CD4-positive, alpha-beta T cell treated with Interleukin-15 for 4 hours (primary cell): ENCODE results near the gene LIPC.
A peak's percentile ranks its signal among the peaks of the same experiment; 100 is the strongest.

Experiments
- DNase-seq: peaks from one replicate; pipeline ENCODE4 v3.0.0-alpha.2; 2020; ENCODE audit warnings: low spot score

The LIPC gene

DNA sequence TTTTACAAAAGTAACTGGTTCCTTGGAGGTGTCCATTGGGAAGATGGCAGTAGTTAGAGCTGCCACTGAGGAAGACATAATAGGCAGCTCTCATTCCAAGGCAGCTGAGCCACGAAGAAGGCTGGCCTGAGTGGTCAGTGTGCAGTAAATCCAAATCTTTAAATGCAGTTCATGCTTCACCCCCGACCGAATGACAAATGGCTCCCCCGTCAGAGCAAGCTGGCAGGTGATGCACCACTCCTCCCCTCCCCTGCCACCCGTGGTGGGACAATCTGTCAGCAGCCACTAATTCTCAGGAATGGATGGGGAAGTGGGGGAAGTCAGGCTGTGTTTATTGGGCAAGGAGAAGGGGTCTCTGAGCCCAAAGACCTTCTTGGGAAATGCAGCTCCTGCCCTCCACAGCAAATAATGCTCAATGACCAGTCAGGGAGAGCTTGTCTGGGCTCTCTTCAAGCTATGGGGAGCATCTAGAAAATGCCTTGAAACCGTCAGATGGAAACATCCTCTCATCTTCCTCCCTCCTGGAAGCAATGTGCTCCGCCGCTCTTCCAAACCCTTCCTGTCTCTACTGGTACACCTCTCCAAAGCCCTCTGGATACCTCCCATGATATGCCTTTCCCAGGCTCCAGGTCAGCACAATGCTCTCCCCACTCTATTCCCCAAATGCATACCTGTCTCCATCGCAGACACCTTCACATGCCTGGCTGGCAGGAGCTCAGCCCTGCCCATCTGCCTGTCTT, 65.4 kb downstream of the LIPC start:
- no peak for DNase-seq

DNA sequence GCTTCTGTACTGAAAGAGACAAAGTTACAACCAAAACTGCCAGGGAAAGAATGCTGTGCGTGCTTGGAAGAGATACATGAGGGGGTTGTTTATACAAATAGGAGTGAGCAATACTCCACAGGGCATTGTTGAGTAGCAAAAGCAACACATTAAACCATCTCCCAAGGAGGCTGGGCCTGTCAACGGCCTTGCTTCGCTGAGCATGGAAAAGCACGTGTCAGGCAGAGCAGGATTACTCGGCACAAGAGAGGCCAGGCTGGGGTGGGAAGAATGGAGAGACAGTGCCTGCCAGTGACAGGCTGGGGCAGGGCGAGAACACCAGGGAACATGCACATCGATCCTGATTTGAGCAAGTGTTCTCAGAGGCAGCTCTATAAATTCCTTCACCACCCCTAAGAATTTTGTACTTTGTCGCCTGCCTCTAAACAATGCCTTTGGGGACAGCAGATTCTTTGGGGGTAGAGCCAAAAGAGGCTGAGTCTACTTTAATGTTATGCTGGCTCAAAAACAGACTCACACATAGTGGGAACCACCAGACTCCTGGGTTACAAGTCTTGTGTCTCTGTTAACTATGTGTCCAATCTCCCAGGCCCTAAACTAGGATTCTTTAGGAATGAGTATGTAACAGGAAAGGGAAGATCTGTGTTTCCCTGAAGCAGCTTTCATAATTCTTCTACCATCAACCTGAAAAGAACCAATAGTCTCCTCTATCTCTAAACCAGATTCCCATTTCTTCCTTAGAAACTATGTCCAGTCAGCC, 67.2 kb downstream of the LIPC start:
- DNase-seq = no peak

DNA sequence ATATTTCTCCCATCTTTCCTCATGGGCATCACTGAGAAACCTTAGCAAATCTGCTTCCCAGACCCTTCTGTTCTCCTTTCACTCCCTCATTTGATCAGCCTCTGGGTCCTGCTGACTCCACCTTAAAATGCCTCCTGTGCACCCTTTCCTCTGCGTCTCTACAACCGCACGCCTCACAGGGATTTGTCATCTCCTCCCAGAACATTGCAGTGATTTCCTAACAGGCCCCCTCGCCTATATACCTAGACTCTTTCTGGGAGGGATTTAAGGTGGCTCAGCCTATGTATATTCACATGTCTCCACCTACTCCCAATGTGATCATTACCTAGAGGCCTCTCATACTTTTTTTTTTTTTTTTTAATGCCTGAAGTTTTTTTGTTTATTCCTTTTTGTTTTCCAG, 69.2 kb downstream of the LIPC start:
- DNase-seq = no peak

DNA sequence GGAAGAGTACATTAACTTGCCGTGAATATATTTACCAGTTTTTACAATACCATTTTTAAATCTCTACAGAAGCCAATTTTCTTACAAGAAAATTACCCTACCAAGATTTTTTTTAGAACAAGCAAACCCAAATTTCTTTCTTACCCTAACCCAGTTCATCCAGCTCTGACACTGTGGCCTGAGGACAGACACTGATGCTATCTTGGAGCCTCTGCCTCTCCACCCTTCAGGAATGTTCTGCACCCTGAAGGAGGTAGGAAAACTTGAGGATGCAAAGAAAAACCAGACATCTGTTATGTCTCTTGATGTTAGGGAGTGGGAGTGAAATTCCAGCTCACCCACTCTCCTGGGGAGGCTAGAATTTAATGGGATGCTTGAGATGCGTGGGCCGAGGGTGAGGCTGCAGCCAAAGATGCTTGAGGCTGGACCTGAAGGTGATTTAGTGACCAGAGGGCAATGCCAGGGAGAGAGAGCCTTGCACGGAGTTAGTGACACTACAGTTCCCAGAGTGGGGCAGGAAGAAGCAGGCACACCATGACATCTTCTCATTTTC, 69.9 kb downstream of the LIPC start:
- DNase-seq = no peak

DNA sequence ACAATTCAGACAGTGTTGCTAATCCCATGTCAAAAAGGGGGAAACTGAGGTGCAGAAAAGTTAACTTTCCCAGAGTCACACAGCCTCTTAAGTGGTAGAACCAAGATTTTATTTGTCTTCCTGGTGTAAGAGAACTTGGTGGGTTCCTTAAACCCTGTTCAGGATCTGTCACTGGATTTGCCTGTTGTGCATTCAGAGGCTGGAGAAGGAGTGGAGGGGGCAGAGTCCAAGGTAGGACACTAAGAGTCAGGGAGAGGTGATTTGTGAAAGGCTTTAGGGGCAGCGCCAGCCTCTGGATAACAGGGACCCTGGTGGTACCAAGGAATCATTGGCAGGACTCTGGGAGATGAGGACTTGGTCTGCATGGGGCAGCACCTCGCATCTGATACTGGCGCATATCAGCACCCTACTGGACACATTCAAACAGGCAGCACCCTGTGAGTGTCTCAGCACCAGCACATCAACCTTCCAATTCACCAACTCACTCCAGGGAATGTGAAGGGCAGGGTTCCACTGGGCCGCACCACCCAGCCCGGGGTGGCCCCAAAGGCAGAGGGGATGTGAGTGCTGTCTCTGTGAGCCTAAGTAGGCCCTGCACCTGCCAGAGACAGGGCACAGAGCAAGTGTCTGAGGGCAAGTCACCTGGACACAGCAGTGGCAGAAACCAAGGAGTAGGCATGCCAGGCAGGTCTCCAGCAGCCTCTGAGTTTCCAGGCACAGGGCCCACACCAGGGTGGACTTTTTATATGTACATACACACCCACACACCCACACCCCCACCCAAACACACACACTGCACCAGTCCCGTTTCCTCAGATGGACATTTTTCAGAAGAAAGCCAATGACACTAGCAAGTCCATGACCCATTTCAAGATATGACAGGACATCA, 71.6 kb downstream of the LIPC start:
- DNase-seq = no peak

DNA sequence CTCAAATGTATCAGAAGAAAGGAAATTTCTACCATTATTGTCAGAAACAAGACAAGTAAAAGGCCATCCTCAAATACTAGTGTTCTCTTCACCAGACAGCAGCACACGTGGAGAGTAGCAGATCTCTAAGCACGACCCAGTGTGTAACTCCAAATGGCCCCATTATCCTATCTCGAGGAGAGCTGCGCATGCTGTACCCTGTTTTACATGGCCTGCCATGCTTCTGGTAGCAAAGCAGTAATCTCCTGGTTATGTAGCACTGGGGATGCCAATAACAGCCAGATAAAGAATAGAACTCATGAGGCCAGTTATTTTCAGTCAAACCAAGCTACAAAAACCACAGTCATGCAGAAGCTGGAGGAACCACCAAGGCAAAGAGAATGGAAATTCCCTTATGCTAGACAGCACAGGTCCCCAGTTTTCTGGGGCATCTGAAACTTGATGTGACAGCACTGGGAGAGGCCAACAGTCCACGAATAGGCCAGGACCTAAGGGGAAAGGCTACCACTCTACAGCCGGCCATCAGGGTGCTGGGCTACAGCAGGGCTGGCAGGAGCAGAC, 73.0 kb downstream of the LIPC start:
- DNase-seq = no peak

DNA sequence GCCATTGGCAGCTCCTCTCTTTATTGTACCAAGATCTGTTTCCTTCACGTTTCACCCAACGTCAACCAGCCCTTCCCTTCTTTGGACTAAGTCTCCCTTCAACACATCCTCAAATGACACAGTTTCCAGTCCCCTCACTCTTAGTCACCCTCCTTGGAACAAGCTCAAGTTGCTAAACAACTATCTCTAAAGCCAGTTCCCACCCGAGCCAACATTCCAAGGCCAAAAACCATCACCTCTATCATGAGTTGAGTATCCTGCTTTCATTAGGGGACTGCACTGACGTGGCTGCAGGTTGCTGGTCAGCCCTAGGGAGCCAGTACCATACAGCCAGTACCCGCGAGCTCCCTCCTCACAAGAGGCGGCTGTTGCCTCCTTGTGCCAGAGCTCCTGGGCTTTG, 73.8 kb downstream of the LIPC start:
- DNase-seq = no peak

DNA sequence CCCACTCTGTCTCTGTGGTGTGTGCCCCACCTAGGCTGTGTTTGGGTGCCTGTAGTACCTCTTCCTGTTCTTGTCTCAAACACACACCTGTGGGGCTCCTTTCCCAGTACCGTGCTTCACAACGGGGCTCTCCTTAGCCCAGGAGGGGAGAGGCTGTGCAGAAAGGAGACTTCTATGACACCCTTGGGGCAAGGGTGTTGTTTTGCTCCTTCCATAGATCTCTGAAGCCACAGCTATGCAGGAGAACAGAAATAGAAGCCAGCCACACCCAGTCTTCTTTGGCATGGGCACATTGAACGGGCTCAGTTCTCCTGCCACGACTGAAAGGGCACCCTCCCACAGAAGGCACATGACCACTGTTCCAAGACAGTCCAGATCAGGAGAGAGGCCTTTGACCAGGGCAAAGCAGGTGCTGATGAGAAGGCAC, 74.3 kb downstream of the LIPC start:
- DNase-seq = no peak

DNA sequence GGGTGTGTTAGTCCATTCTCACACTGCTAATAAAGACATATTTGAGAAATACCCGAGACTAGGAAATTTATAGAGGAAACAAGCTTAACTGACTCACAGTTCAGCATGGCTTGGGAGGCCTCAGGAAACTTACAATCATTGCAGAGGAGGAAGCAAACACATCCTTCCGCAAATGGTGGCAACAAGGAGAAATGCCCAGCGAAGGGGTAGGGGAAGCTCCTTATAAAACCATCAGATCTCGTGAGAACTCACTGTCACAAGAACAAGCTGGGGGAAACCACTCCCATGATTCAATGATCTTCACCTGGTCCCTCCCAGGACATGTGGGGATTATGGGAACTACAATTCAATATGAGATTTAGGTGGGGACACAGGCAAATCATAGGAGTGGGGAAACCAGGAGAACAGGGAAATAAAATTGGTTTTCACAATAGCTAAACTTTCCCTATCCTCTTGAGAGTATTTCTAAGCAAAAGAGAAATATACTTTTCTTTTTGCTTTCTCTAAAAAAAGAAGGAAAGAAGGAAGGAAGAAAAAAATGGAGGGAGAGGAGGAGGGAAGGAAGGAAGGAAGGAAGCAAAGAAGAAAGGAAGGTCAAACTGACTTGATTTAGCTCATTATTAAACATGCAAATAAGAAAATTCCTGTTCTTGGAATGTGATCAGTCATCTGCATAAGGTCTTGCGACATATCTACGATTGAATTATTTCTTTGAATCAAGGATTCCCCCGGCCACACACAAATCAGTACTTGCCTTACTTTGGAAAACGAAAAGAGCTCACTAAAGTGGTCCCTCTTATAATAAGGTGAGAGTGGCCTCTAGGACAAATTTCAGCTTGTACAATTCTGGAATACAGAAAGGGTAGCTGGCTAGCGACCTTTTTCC, 75.2 kb downstream of the LIPC start:
- DNase-seq = no peak

DNA sequence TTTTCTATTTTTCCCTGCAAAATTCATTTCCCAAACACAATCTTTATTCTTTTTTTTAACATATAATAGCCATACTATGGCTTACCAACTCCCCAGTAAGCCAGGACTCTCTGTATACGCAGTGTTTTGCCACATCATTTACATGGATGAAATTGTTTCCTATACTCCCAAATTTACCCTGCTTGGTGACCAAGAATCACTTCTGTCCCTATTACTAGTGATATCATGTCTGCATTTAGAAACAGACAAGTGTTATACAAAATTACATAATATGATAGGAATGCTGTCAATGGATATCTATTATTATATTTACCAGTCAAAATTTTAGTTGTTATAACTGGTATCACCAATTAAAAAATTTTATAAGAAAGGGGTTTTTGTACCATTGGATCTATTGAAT, 77.8 kb downstream of the LIPC start:
- no peak for DNase-seq

DNA sequence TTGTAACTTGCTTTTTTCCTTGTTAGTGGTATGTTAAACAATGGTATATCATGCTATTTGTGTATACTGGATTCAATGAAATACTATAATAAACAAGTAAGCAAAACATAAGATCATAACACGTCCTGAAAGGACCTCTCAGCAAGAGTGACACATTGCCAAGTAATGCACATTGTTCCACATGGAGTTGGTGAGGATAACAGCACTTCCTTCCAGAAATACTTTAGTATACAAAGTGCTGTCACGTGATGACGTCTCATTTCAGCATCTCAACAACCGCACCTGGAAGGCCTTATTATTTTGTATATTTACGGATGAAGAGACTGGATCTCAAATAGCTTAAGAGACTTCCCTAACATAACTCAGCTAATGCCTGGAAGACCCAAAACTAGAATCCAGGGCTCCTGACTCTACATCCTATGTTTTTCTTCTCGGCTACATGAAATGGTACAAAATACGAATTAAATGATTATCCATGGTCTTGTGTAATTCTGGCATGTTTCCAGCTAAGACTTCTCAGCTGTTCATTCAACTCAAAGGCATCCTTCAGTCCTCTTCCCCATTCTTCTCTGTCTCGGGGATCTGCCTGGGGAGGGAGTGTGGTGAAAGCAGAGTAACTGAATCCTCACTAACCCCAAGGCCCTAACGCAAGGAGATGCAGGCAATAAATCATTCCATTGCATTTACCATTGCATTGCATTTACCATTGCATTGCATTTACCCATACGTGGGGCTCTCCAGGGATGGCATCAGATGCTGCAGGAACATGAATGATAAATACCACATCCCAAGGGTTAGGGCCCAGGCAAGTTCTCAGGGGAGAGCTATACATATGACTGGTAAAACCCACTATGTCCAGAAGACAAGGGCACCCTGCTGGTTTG, 79.2 kb downstream of the LIPC start:
- no peak for DNase-seq

DNA sequence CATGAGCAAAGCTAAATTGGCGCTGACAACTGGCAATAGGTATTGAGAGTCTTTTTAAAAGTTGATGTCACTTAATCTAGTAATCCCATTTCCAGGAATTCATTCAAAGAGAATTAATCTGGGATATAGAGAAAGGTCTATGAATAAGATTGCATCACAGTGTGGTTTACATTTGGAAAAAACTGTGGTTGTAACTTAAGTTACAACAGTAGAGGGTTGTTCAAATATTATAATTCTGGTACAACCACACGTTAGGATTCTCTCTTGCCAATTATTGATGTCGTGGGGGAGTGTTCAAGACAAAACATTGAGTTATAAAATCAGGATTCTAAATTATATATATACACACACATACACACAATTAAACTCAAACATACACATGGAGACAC, 79.8 kb downstream of the LIPC start:
- no peak for DNase-seq

DNA sequence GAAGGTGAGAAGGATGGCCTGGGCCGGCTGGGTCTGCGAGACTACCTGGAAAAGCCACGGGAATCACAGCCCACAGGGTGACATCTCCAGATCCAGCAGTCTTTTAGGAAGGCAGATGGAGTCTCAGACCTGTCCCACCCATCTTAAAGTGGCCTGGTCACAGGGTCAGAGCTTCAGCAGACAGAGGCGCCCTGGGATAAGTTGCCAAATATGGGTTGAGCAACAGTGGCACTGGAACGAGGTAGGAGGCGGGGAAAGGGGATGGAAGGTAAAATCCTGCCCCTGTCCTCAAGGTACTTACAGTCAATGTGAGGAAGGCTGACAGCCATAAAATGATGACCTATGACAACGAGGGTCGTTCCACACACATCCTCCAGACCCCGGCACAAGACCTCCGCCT, 80.7 kb downstream of the LIPC start:
- no peak for DNase-seq

DNA sequence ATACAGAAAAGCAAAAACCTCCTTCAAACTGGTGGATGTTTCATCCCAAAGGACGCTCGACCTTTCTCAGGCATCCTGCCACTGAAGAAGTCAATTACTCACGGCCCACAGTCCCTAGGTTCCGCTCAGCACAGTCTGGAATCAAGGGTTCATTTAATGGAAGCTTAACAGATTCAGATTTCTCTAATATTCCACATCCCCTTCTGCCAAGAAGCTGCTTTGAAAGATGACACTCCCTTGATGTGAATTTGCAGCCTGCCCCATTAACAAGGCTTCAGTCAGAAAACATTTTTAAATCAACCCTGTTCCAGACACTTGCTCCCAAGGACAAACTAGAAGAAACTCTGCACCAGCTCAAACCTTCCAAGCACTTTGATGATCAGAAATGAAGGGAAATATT, 81.2 kb downstream of the LIPC start:
- DNase-seq = no peak

DNA sequence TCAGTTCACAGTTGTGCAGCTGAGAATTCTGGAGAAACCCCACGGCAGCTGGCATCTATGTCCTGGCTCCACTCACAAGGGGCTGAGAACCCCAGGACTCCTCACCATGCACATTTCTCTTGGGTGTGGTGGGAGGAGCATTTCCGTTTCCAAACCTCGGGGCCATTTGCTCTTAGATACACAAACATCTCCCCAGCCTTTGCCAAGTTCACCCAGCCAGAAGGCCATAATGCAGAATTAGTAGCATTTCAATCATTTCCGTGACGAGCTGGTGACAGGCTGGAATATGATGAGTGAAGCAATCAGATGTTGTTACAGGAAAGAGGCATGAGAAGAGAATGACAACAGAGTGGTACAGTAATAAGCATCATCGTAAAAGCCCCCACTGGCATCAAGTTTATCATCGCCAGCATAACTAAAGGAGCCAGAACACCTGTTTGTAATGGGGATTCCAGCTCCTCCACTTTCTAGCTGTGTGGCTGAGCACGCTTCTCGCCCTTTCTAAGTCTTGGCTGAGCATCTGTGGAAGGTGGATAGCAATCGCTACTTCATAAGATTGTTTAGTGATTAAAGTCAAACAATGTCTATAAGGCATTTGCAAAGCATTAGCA, 82.0 kb downstream of the LIPC start:
- DNase-seq = no peak

DNA sequence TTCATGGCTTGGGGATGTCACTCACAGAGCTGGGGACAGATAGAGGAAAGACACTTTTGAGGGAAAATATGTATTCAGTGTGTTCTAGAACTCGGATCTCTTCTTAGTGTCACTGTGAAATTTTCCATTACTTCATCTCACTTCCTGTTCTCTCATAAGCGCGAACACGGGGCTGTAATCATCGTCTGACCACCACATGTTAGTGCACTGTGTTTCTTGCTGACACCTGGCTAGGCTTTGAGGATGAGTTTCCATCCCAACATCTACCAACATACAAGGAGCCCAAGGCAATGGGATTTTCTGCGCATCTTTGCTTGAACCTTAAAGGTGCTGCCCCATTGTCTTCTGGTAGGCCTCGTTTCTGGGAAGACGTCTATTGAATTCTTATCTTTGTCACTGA, 84.0 kb downstream of the LIPC start:
- DNase-seq = no peak

DNA sequence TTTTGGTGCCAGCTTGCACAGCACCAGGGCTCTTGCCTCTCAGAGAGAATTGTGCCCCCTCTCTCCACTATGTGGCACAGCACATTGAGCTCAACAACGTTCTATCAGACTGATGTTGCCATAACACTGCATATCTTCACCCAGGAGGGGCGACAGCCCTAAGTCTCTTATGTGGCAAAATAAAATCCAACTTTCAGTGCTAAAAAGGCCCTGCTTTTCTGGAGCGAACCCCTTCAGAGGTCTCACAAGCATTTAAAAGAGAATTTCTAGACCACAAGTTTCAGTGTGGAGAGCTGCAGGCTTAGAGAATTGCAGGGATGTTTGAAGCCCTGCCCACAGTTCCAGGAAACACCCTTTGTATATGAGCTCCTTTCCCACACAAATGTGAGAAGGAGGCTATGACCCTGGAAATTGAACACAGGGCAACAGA, 85.5 kb downstream of the LIPC start:
- DNase-seq = no peak

DNA sequence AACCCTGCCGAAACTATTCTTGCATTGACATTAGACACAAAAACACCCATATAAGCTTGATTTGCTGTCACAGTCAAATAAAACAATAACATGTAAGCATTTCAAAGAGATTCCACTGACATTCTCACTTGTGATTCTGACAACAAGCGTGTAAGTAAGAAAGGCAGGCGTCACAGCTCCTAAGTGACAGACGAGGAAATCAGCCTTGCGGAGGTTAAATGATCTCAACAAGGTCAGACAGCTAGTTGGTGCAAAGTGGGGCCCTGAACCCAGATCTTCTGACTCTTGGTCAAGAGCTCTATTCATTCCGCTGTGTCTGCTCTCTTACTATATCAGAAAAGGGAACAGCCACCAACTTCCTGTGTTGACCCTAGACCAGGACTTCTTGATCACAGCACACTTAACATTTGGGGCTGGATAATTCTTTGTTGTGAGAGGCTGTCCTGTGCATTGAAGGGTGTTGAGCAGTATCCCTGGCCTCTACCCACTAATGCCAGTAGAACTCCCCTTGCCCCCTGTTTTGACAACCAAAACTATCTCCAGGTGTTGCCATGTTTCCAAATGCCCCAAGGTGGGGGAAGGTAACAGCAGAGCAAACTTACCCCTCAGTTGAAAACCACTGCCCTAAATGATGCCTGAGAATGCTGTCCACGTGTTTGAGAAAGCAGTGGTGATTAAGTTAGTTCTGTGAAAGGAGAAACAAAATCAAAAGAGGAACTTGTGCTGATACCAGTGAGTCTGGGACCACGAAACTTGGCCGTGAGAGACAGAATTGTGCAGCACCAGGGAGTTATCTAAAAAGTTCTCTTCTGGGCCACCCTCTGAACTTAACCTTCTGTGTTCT, 86.1 kb downstream of the LIPC start:
- peak; percentile 9 for DNase-seq

DNA sequence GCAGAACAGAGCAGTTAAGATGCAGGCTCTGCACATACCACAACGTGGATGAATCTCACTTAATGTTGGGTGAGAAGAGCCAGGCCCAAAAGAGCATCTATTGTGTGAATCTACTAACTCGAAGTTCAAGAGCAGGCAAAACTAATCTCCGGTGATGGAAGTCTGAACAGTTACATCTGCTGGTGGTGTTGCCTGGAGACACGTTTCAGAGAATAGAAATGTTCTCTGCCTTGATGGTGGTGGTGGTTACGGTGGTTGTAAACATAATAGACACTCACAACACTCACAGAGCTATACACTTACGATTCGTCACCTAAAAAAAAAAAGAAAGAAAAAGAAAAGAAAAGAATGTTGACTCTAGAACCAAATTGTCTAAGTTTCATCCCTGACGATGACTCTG, 86.8 kb downstream of the LIPC start:
- no peak for DNase-seq
